ENCODE results near the gene GALNT10. TPM values are rescaled to one million over a fixed set of nuclear protein-coding genes. Genes with fewer than 3 reads are reported as not detected.

GALNT10 gene
- total RNA-seq, 1 donor from 2014 or later, result 178 TPM

DNA sequence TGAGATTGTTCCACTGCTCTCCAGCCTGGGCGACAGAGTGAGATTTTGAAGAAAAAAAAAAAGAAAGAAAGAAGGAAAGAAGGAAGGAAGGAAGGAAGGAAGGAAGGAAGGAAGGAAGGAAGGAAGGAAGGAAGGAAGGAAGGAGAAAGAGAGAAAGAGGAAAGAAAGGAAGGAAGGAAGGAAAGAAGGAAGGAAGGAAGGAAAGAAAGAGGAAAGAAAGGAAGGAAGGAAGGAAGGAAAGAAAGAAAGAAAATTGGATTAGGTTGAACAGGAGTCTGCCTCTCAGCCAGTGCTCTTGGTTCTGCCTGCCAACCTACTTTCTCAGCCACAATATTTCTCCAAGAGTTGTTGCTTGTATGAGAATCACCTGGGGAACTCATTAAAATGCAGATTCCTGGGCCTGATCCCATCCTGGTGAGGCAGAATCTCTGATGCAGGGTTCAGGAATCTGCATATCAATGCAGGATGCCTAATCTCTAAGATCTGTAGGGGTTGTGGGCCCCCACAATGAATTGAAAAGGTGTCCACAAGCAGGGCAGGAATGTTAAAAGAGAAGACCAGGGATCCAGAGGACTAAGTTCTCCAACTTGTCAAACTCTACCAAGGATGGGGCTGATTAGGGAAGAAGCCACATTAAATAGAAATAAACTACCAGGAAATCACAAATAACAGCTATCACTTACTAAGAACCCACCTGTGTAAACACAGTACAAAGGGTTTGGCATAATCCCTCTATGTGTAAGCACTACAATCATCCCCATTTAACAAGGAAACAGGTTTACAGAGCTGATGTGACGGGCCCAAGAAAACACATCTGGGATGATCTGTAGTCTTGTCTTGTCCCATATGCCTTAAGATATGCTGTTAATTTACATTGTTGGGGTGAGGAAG is 23.4 kb upstream of the GALNT10 start:
- TF ChIP-seq, protein P1, sequence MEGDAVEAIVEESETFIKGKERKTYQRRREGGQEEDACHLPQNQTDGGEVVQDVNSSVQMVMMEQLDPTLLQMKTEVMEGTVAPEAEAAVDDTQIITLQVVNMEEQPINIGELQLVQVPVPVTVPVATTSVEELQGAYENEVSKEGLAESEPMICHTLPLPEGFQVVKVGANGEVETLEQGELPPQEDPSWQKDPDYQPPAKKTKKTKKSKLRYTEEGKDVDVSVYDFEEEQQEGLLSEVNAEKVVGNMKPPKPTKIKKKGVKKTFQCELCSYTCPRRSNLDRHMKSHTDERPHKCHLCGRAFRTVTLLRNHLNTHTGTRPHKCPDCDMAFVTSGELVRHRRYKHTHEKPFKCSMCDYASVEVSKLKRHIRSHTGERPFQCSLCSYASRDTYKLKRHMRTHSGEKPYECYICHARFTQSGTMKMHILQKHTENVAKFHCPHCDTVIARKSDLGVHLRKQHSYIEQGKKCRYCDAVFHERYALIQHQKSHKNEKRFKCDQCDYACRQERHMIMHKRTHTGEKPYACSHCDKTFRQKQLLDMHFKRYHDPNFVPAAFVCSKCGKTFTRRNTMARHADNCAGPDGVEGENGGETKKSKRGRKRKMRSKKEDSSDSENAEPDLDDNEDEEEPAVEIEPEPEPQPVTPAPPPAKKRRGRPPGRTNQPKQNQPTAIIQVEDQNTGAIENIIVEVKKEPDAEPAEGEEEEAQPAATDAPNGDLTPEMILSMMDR (IDR thresholded peaks at IDR 0.05), result no peak
- Mint-ChIP-seq H3K27me3 (ENCODE audit: unreplicated experiment) (peaks cover 34% of the 10 kb centered on the region), H3K36me3 (ENCODE audit: unreplicated experiment) (no peaks in the 10 kb centered on the region), H3K4me3 (ENCODE audit: unreplicated experiment) (no peak overlapping the region), H3K27ac (ENCODE audit: unreplicated experiment) (no peak overlapping the region), H3K4me1 (ENCODE audit: unreplicated experiment) (no peaks in the 10 kb centered on the region), H3K9me3 (ENCODE audit: unreplicated experiment) (no peaks in the 10 kb centered on the region)
- DNase-seq (ENCODE audit: extremely low spot score, unreplicated experiment), result no peak

DNA sequence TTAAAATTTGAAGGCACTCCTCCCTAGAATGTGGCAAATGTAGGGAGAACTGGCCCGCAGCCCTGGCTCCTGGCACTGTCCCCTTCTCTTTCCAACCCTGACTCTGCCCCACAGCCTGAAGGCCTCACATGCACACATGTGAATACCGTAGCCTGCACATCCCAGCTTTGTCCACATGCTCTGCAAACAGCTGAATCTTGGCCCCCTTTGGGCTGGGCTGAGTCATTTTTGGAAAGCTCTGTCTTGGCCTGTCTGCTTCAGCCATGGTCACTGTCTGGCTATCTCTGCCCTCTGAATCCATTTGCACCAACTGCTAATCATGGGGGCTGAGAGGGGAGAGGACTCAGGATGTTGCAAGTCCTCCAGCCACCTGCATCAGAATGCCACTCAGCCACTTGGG is 22.1 kb upstream of the GALNT10 start:
- H3K4me1 Mint-ChIP-seq (ENCODE audit: unreplicated experiment), result no peaks in the 10 kb centered on the region
- TF ChIP-seq, protein P1 (IDR thresholded peaks at IDR 0.05), result no peak
- H3K27ac Mint-ChIP-seq (ENCODE audit: unreplicated experiment), result no peak overlapping the region
- H3K4me3 Mint-ChIP-seq (ENCODE audit: unreplicated experiment), result no peak overlapping the region
- no peak for DNase-seq (ENCODE audit: extremely low spot score, unreplicated experiment)
- H3K36me3 Mint-ChIP-seq (ENCODE audit: unreplicated experiment), result no peaks in the 10 kb centered on the region
- no peaks in the 10 kb centered on the region for H3K9me3 Mint-ChIP-seq (ENCODE audit: unreplicated experiment)
- H3K27me3 Mint-ChIP-seq (ENCODE audit: unreplicated experiment), result peaks cover 26% of the 10 kb centered on the region

DNA sequence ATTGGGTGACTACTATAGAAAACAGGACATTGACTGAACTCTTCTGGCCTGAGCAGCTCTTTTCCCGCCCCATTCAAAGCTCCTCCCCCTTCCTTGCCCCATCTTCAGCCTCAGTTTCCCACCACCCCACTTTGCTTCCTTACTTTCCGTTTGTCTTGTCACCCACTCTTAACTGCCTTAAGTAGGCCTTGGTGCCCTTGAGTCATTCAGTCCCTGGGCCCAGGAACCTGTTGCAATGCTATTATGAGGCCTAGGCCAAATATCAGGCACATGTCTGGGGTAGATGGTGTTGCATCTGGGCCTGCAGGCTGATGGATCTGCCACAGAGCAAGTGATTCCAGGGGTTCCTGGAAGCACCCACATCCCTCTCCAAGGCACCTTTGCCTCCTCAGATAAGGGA is 17.7 kb upstream of the GALNT10 start:
- peaks cover 2% of the 10 kb centered on the region for H3K27me3 Mint-ChIP-seq (ENCODE audit: unreplicated experiment)
- no peaks in the 10 kb centered on the region for H3K9me3 Mint-ChIP-seq (ENCODE audit: unreplicated experiment)
- H3K27ac Mint-ChIP-seq (ENCODE audit: unreplicated experiment), result no peak overlapping the region
- no peaks in the 10 kb centered on the region for H3K36me3 Mint-ChIP-seq (ENCODE audit: unreplicated experiment)
- H3K4me1 Mint-ChIP-seq (ENCODE audit: unreplicated experiment), result peaks cover 8% of the 10 kb centered on the region
- no peak overlapping the region for H3K4me3 Mint-ChIP-seq (ENCODE audit: unreplicated experiment)
- no peak for DNase-seq (ENCODE audit: extremely low spot score, unreplicated experiment)
- TF ChIP-seq, protein P1 (IDR thresholded peaks at IDR 0.05), result no peak

DNA sequence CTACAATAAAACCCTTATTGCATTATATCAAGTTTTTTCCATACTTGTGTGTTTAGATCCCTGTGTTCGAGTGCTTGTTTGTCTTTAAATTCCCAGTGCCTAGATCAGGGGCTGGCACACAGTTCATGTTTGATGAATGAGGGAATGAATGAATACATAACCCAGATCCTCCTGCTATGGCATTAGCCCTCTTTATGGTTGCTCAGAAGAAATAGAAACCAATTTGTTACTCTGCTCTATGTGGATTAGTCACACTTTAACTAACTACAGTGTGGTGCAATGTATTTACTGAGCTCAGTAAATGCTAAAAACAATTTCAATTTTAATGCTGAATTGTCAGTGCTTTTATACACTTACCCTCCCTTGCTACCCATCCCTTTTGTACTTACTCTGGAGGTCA is 16.4 kb upstream of the GALNT10 start:
- H3K4me3 Mint-ChIP-seq (ENCODE audit: unreplicated experiment), result no peak overlapping the region
- no peaks in the 10 kb centered on the region for H3K36me3 Mint-ChIP-seq (ENCODE audit: unreplicated experiment)
- H3K9me3 Mint-ChIP-seq (ENCODE audit: unreplicated experiment), result no peaks in the 10 kb centered on the region
- H3K4me1 Mint-ChIP-seq (ENCODE audit: unreplicated experiment), result peaks cover 8% of the 10 kb centered on the region
- H3K27me3 Mint-ChIP-seq (ENCODE audit: unreplicated experiment), result peaks cover 9% of the 10 kb centered on the region
- no peak overlapping the region for H3K27ac Mint-ChIP-seq (ENCODE audit: unreplicated experiment)
- no peak for DNase-seq (ENCODE audit: extremely low spot score, unreplicated experiment)
- TF ChIP-seq, protein P1 (IDR thresholded peaks at IDR 0.05), result no peak

DNA sequence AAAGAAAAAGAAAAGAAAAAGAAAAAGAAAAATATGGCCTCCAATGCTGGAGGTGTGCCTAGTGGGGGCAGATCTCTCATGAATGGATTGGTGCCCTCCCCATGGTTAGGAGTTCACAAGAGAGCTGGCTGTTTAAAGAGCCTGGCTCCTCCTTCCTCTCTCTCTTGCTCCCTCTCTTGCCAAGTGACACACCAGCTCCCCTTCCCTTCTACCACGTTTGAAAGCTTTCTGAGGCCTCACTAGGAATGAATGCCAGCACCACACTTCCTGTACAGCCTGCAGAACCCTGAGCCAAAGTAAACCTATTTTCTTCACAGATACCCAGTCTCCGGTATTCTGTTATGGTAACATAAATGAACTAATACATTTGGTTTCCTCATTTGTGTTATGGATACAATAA is 14.4 kb upstream of the GALNT10 start:
- no peak for DNase-seq (ENCODE audit: extremely low spot score, unreplicated experiment)
- Mint-ChIP-seq H3K36me3 (ENCODE audit: unreplicated experiment) (no peaks in the 10 kb centered on the region), H3K4me1 (ENCODE audit: unreplicated experiment) (peaks cover 8% of the 10 kb centered on the region), H3K27ac (ENCODE audit: unreplicated experiment) (no peak overlapping the region), H3K9me3 (ENCODE audit: unreplicated experiment) (no peaks in the 10 kb centered on the region), H3K27me3 (ENCODE audit: unreplicated experiment) (peaks cover 12% of the 10 kb centered on the region), H3K4me3 (ENCODE audit: unreplicated experiment) (no peak overlapping the region)
- TF ChIP-seq, protein P1 (IDR thresholded peaks at IDR 0.05), result no peak
